ENCODE measurements around the gene OCLN.

GRCh38 chr5:69477170-69477569, 15.4 kb upstream of the OCLN start:
- TF ChIP-seq CTCF (IDR thresholded peaks at IDR 0.05) (no peak), EZH2 (IDR thresholded peaks at IDR 0.05) (no peak), EZH2phosphoT487 (IDR thresholded peaks at IDR 0.05) (no peak)

Data from neural progenitor cell (in vitro differentiated cells).